ENCODE results near the gene VOPP1.

VOPP1 gene

GRCh38 chr7:55576753-55577152 is 4.5 kb upstream of the VOPP1 start:
- no peak for DNase-seq (ENCODE audit: low read depth)

- no peak for DNase-seq (ENCODE audit: low read depth)
Measured at GRCh38 chr7:55575733-55576132, 3.4 kb upstream of the VOPP1 start.

GRCh38 chr7:55575098-55575497 is 2.8 kb upstream of the VOPP1 start:
- no peak for DNase-seq (ENCODE audit: low read depth)

GRCh38 chr7:55574051-55574717 is 1.9 kb upstream of the VOPP1 start:
- no peak for DNase-seq (ENCODE audit: low read depth)

- DNase-seq (ENCODE audit: low read depth) = no peak
Measured at GRCh38 chr7:55573234-55573900, 1.1 kb upstream of the VOPP1 start.

- no peak for DNase-seq (ENCODE audit: low read depth)
Measured at GRCh38 chr7:55571511-55572377, 558 bp downstream of the VOPP1 start.

GRCh38 chr7:55570939-55571338 is 1.4 kb downstream of the VOPP1 start:
- DNase-seq (ENCODE audit: low read depth) = peak; percentile 58

- no peak for DNase-seq (ENCODE audit: low read depth)
Measured at GRCh38 chr7:55570218-55570873, 2.0 kb downstream of the VOPP1 start.

GRCh38 chr7:55569797-55570196 is 2.5 kb downstream of the VOPP1 start:
- no peak for DNase-seq (ENCODE audit: low read depth)

GRCh38 chr7:55569269-55569663 is 3.0 kb downstream of the VOPP1 start:
- no peak for DNase-seq (ENCODE audit: low read depth)

- no peak for DNase-seq (ENCODE audit: low read depth)
Measured at GRCh38 chr7:55568613-55569268, 3.6 kb downstream of the VOPP1 start.

- DNase-seq (ENCODE audit: low read depth) = no peak
Measured at GRCh38 chr7:55567571-55567970, 4.7 kb downstream of the VOPP1 start.

GRCh38 chr7:55565681-55566080 is 6.6 kb downstream of the VOPP1 start:
- no peak for DNase-seq (ENCODE audit: low read depth)

GRCh38 chr7:55563596-55564325 is 8.5 kb downstream of the VOPP1 start:
- DNase-seq (ENCODE audit: low read depth) = no peak

GRCh38 chr7:55561690-55562089 is 10.6 kb downstream of the VOPP1 start:
- DNase-seq (ENCODE audit: low read depth) = no peak

GRCh38 chr7:55558962-55559920 is 13.1 kb downstream of the VOPP1 start:
- DNase-seq (ENCODE audit: low read depth) = no peak

GRCh38 chr7:55557666-55558188 is 14.6 kb downstream of the VOPP1 start:
- no peak for DNase-seq (ENCODE audit: low read depth)

- DNase-seq (ENCODE audit: low read depth) = no peak
Measured at GRCh38 chr7:55556492-55556891, 15.8 kb downstream of the VOPP1 start.

- no peak for DNase-seq (ENCODE audit: low read depth)
Measured at GRCh38 chr7:55556031-55556430, 16.3 kb downstream of the VOPP1 start.

GRCh38 chr7:55555160-55555559 is 17.1 kb downstream of the VOPP1 start:
- no peak for DNase-seq (ENCODE audit: low read depth)
